ENCODE measurements around the gene SYT7. TPM values are rescaled to one million over a fixed set of nuclear protein-coding genes. Genes with fewer than 3 reads are reported as not detected.

The SYT7 gene
- total and polyA plus RNA-seq, 4 donors = 2.1 to 114 (median 30.8) TPM

- WGBS = 71% methylated on average over 15 of the region's 15 CpGs
- H3K4me3 ChIP-seq (ENCODE audit: low read depth in 1 of 3, low read length in 3 of 3) = no peak overlapping the region
- no peaks in the 10 kb centered on the region for H3K4me1 ChIP-seq (ENCODE audit: control insufficient read depth in 4 of 4, insufficient read depth in 4 of 4, low read length in 3 of 4)
- H3K9me3 ChIP-seq (ENCODE audit: control insufficient read depth in 4 of 4, low read length in 3 of 4) = no peaks in the 10 kb centered on the region
- no peaks in the 10 kb centered on the region for H3K27me3 ChIP-seq (ENCODE audit: control insufficient read depth in 4 of 4, insufficient read depth in 4 of 4, low read length in 3 of 4)
- H3K27ac ChIP-seq (ENCODE audit: low read depth in 1 of 2, low read length in 2 of 2) = no peak overlapping the region
- no peak overlapping the region for H3K9ac ChIP-seq (ENCODE audit: low read depth in 1 of 2, low read length in 2 of 2)
- DNase-seq (ENCODE audit: low spot score) = no peak
- no peaks in the 10 kb centered on the region for H3K36me3 ChIP-seq (ENCODE audit: control insufficient read depth in 4 of 4, insufficient read depth in 3 of 4, low read depth in 1 of 4, low read length in 3 of 4)
- TF ChIP-seq, protein P1, sequence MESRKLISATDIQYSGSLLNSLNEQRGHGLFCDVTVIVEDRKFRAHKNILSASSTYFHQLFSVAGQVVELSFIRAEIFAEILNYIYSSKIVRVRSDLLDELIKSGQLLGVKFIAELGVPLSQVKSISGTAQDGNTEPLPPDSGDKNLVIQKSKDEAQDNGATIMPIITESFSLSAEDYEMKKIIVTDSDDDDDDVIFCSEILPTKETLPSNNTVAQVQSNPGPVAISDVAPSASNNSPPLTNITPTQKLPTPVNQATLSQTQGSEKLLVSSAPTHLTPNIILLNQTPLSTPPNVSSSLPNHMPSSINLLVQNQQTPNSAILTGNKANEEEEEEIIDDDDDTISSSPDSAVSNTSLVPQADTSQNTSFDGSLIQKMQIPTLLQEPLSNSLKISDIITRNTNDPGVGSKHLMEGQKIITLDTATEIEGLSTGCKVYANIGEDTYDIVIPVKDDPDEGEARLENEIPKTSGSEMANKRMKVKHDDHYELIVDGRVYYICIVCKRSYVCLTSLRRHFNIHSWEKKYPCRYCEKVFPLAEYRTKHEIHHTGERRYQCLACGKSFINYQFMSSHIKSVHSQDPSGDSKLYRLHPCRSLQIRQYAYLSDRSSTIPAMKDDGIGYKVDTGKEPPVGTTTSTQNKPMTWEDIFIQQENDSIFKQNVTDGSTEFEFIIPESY (IDR thresholded peaks at IDR 0.05) = no peak
- TF ChIP-seq, protein P2, sequence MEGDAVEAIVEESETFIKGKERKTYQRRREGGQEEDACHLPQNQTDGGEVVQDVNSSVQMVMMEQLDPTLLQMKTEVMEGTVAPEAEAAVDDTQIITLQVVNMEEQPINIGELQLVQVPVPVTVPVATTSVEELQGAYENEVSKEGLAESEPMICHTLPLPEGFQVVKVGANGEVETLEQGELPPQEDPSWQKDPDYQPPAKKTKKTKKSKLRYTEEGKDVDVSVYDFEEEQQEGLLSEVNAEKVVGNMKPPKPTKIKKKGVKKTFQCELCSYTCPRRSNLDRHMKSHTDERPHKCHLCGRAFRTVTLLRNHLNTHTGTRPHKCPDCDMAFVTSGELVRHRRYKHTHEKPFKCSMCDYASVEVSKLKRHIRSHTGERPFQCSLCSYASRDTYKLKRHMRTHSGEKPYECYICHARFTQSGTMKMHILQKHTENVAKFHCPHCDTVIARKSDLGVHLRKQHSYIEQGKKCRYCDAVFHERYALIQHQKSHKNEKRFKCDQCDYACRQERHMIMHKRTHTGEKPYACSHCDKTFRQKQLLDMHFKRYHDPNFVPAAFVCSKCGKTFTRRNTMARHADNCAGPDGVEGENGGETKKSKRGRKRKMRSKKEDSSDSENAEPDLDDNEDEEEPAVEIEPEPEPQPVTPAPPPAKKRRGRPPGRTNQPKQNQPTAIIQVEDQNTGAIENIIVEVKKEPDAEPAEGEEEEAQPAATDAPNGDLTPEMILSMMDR (IDR thresholded peaks at IDR 0.05; ENCODE audit: low read depth, low read length, missing input control) = no peak
- TF ChIP-seq JUND (IDR thresholded peaks at IDR 0.05) (no peak), RXRA (IDR thresholded peaks at IDR 0.05) (no peak), TAF1 (conservative IDR thresholded peaks at IDR 0.05) (no peak), GABPA (IDR thresholded peaks at IDR 0.05 in 1 of 2, conservative IDR thresholded peaks at IDR 0.05 in 1 of 2) (no peak), SP1 (IDR thresholded peaks at IDR 0.05) (no peak), HNF4A (conservative IDR thresholded peaks at IDR 0.05) (no peak), FOXA1 (IDR thresholded peaks at IDR 0.05) (no peak), RAD21 (IDR thresholded peaks at IDR 0.05) (no peak), HNF4G (IDR thresholded peaks at IDR 0.05) (no peak), EGR1 (IDR thresholded peaks at IDR 0.05; ENCODE audit: low read depth in 2 of 2) (no peak), FOXA2 (IDR thresholded peaks at IDR 0.05) (no peak)
Measured at GRCh38 chr11:61553373-61554171, 27.3 kb downstream of the SYT7 start.

DNA sequence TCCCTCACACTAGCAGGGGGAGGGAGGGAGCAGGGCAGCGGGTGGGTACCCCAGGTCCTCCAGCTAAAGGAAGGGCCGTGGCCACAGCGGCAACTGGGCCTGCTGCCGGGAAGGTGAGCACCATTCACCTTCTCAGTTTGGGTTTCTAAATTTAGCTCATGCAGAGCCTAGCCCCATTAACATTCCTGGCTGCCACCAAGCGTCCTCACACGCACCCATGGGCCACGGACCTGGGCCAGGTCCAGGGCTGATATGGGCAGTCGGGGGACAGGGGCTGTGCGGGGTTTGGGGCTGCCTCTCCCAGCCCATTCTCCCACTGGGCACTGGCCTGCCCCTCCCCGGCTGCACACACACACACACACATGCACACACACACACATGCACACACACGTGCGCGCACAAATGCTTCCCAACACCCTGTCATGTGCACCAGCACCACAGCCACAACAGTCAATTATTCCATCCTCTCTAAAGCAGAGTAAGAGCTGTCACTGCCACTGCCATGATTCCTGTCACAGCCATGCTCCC lies 28.7 kb downstream of the SYT7 start:
- Histone ChIP-seq H3K4me1 (ENCODE audit: control insufficient read depth in 4 of 4, insufficient read depth in 4 of 4, low read length in 3 of 4) (no peaks in the 10 kb centered on the region), H3K9me3 (ENCODE audit: control insufficient read depth in 4 of 4, low read length in 3 of 4) (no peaks in the 10 kb centered on the region), H3K9ac (ENCODE audit: low read depth in 1 of 2, low read length in 2 of 2) (no peak overlapping the region), H3K36me3 (ENCODE audit: control insufficient read depth in 4 of 4, insufficient read depth in 3 of 4, low read depth in 1 of 4, low read length in 3 of 4) (no peaks in the 10 kb centered on the region), H3K27me3 (ENCODE audit: control insufficient read depth in 4 of 4, insufficient read depth in 4 of 4, low read length in 3 of 4) (no peaks in the 10 kb centered on the region), H3K27ac (ENCODE audit: low read depth in 1 of 2, low read length in 2 of 2) (no peak overlapping the region), H3K4me3 (ENCODE audit: low read depth in 1 of 3, low read length in 3 of 3) (no peak overlapping the region)
- TF ChIP-seq NR2F2 (IDR thresholded peaks at IDR 0.05) (no peak), FOXA2 (IDR thresholded peaks at IDR 0.05) (no peak), GABPA (IDR thresholded peaks at IDR 0.05 in 1 of 2, conservative IDR thresholded peaks at IDR 0.05 in 1 of 2) (no peak), JUND (IDR thresholded peaks at IDR 0.05) (no peak), RXRA (IDR thresholded peaks at IDR 0.05) (no peak), EGR1 (IDR thresholded peaks at IDR 0.05; ENCODE audit: low read depth in 2 of 2) (no peak), RAD21 (IDR thresholded peaks at IDR 0.05) (no peak)
- TF ChIP-seq, protein P3, sequence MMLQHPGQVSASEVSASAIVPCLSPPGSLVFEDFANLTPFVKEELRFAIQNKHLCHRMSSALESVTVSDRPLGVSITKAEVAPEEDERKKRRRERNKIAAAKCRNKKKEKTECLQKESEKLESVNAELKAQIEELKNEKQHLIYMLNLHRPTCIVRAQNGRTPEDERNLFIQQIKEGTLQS (IDR thresholded peaks at IDR 0.05) = no peak
- TF ChIP-seq, protein P2 (IDR thresholded peaks at IDR 0.05; ENCODE audit: low read depth, low read length, missing input control) = no peak
- 86% methylated on average over 13 of the region's 13 CpGs for WGBS
- DNase-seq (ENCODE audit: low spot score) = no peak

Data from liver (tissue), 9 donors.